Measurements from ENCODE around the gene PRKAR1B.

The PRKAR1B gene

GRCh38 chr7:517774-518629 is 209.1 kb downstream of the PRKAR1B start:
- Histone ChIP-seq H3K4me2 (ENCODE audit: low read length) (peak overlapping the region; percentile 89), H3K4me1 (ENCODE audit: control insufficient read depth, insufficient read depth, low read length) (peaks cover 40% of the 10 kb centered on the region), H3K9ac (ENCODE audit: low read depth, low read length) (peak overlapping the region; percentile 89), H3K9me3 (replicated peaks; ENCODE audit: low read length) (no peaks in the 10 kb centered on the region), H3K27me3 (ENCODE audit: control insufficient read depth, insufficient read depth, low read length) (peaks cover 15% of the 10 kb centered on the region), H3K4me3 (ENCODE audit: low read length) (peak overlapping the region; percentile 83), H3K36me3 (ENCODE audit: insufficient read depth, low read length) (peaks cover 5% of the 10 kb centered on the region)

GRCh38 chr7:516606-517456 is 210.2 kb downstream of the PRKAR1B start:
- Histone ChIP-seq H3K36me3 (ENCODE audit: insufficient read depth, low read length) (peaks cover 7% of the 10 kb centered on the region), H3K4me1 (ENCODE audit: control insufficient read depth, insufficient read depth, low read length) (peaks cover 36% of the 10 kb centered on the region), H3K4me2 (ENCODE audit: low read length) (peak overlapping the region; percentile 89), H3K9me3 (replicated peaks; ENCODE audit: low read length) (no peaks in the 10 kb centered on the region), H3K9ac (ENCODE audit: low read depth, low read length) (peak overlapping the region; percentile 89), H3K27me3 (ENCODE audit: control insufficient read depth, insufficient read depth, low read length) (peaks cover 6% of the 10 kb centered on the region), H3K4me3 (ENCODE audit: low read length) (peak overlapping the region; percentile 83)

GRCh38 chr7:516216-516605 is 210.9 kb downstream of the PRKAR1B start:
- Histone ChIP-seq H3K4me3 (ENCODE audit: low read length) (peak overlapping the region; percentile 83), H3K9ac (ENCODE audit: low read depth, low read length) (peak overlapping the region; percentile 89), H3K9me3 (replicated peaks; ENCODE audit: low read length) (no peaks in the 10 kb centered on the region), H3K36me3 (ENCODE audit: insufficient read depth, low read length) (peaks cover 7% of the 10 kb centered on the region), H3K4me2 (ENCODE audit: low read length) (peak overlapping the region; percentile 89), H3K4me1 (ENCODE audit: control insufficient read depth, insufficient read depth, low read length) (peaks cover 31% of the 10 kb centered on the region), H3K27me3 (ENCODE audit: control insufficient read depth, insufficient read depth, low read length) (peaks cover 2% of the 10 kb centered on the region)

GRCh38 chr7:515628-516027 is 211.5 kb downstream of the PRKAR1B start:
- Histone ChIP-seq H3K9ac (ENCODE audit: low read depth, low read length) (peak overlapping the region; percentile 33), H3K4me2 (ENCODE audit: low read length) (peak overlapping the region; percentile 89), H3K4me1 (ENCODE audit: control insufficient read depth, insufficient read depth, low read length) (peaks cover 29% of the 10 kb centered on the region), H3K27me3 (ENCODE audit: control insufficient read depth, insufficient read depth, low read length) (no peaks in the 10 kb centered on the region), H3K4me3 (ENCODE audit: low read length) (no peak overlapping the region), H3K9me3 (replicated peaks; ENCODE audit: low read length) (no peaks in the 10 kb centered on the region), H3K36me3 (ENCODE audit: insufficient read depth, low read length) (peaks cover 7% of the 10 kb centered on the region)

- Histone ChIP-seq H3K27me3 (ENCODE audit: control insufficient read depth, insufficient read depth, low read length) (no peaks in the 10 kb centered on the region), H3K36me3 (ENCODE audit: insufficient read depth, low read length) (peaks cover 10% of the 10 kb centered on the region), H3K4me1 (ENCODE audit: control insufficient read depth, insufficient read depth, low read length) (peaks cover 29% of the 10 kb centered on the region), H3K4me3 (ENCODE audit: low read length) (peak overlapping the region; percentile 36), H3K4me2 (ENCODE audit: low read length) (peak overlapping the region; percentile 38), H3K9ac (ENCODE audit: low read depth, low read length) (peak overlapping the region; percentile 57), H3K9me3 (replicated peaks; ENCODE audit: low read length) (no peaks in the 10 kb centered on the region)
These were observed 212.2 kb downstream of the PRKAR1B start for GRCh38 chr7:514651-515598.

- Histone ChIP-seq H3K9me3 (replicated peaks; ENCODE audit: low read length) (no peaks in the 10 kb centered on the region), H3K4me1 (ENCODE audit: control insufficient read depth, insufficient read depth, low read length) (peaks cover 29% of the 10 kb centered on the region), H3K4me3 (ENCODE audit: low read length) (peak overlapping the region; percentile 36), H3K9ac (ENCODE audit: low read depth, low read length) (peak overlapping the region; percentile 57), H3K27me3 (ENCODE audit: control insufficient read depth, insufficient read depth, low read length) (no peaks in the 10 kb centered on the region), H3K4me2 (ENCODE audit: low read length) (peak overlapping the region; percentile 52), H3K36me3 (ENCODE audit: insufficient read depth, low read length) (peaks cover 16% of the 10 kb centered on the region)
These were observed 212.8 kb downstream of the PRKAR1B start for GRCh38 chr7:514242-514641.

- Histone ChIP-seq H3K4me1 (ENCODE audit: control insufficient read depth, insufficient read depth, low read length) (peaks cover 29% of the 10 kb centered on the region), H3K9me3 (replicated peaks; ENCODE audit: low read length) (no peaks in the 10 kb centered on the region), H3K36me3 (ENCODE audit: insufficient read depth, low read length) (peaks cover 21% of the 10 kb centered on the region), H3K4me2 (ENCODE audit: low read length) (peak overlapping the region; percentile 52), H3K27me3 (ENCODE audit: control insufficient read depth, insufficient read depth, low read length) (no peaks in the 10 kb centered on the region), H3K4me3 (ENCODE audit: low read length) (peak overlapping the region; percentile 36), H3K9ac (ENCODE audit: low read depth, low read length) (peak overlapping the region; percentile 63)
These were observed 213.4 kb downstream of the PRKAR1B start for GRCh38 chr7:513521-514166.

GRCh38 chr7:512541-513311 is 214.4 kb downstream of the PRKAR1B start:
- H3K27me3 ChIP-seq (ENCODE audit: control insufficient read depth, insufficient read depth, low read length), result no peaks in the 10 kb centered on the region
- H3K4me1 ChIP-seq (ENCODE audit: control insufficient read depth, insufficient read depth, low read length), result peaks cover 29% of the 10 kb centered on the region
- H3K4me3 ChIP-seq (ENCODE audit: low read length), result no peak overlapping the region
- peaks cover 23% of the 10 kb centered on the region for H3K36me3 ChIP-seq (ENCODE audit: insufficient read depth, low read length)
- no peaks in the 10 kb centered on the region for H3K9me3 ChIP-seq (replicated peaks; ENCODE audit: low read length)
- peak overlapping the region; percentile 52 for H3K4me2 ChIP-seq (ENCODE audit: low read length)
- peak overlapping the region; percentile 63 for H3K9ac ChIP-seq (ENCODE audit: low read depth, low read length)

- Histone ChIP-seq H3K9me3 (replicated peaks; ENCODE audit: low read length) (no peaks in the 10 kb centered on the region), H3K9ac (ENCODE audit: low read depth, low read length) (no peak overlapping the region), H3K4me3 (ENCODE audit: low read length) (no peak overlapping the region), H3K27me3 (ENCODE audit: control insufficient read depth, insufficient read depth, low read length) (no peaks in the 10 kb centered on the region), H3K4me2 (ENCODE audit: low read length) (no peak overlapping the region), H3K4me1 (ENCODE audit: control insufficient read depth, insufficient read depth, low read length) (peaks cover 29% of the 10 kb centered on the region), H3K36me3 (ENCODE audit: insufficient read depth, low read length) (peaks cover 23% of the 10 kb centered on the region)
These were observed 215.0 kb downstream of the PRKAR1B start for GRCh38 chr7:512146-512510.

GRCh38 chr7:511476-512145 is 215.5 kb downstream of the PRKAR1B start:
- Histone ChIP-seq H3K36me3 (ENCODE audit: insufficient read depth, low read length) (peaks cover 26% of the 10 kb centered on the region), H3K9ac (ENCODE audit: low read depth, low read length) (no peak overlapping the region), H3K4me1 (ENCODE audit: control insufficient read depth, insufficient read depth, low read length) (peaks cover 29% of the 10 kb centered on the region), H3K4me2 (ENCODE audit: low read length) (no peak overlapping the region), H3K4me3 (ENCODE audit: low read length) (no peak overlapping the region), H3K9me3 (replicated peaks; ENCODE audit: low read length) (no peaks in the 10 kb centered on the region), H3K27me3 (ENCODE audit: control insufficient read depth, insufficient read depth, low read length) (no peaks in the 10 kb centered on the region)
